Measurements from ENCODE around the gene PPP1R13L.

The PPP1R13L gene

DNA sequence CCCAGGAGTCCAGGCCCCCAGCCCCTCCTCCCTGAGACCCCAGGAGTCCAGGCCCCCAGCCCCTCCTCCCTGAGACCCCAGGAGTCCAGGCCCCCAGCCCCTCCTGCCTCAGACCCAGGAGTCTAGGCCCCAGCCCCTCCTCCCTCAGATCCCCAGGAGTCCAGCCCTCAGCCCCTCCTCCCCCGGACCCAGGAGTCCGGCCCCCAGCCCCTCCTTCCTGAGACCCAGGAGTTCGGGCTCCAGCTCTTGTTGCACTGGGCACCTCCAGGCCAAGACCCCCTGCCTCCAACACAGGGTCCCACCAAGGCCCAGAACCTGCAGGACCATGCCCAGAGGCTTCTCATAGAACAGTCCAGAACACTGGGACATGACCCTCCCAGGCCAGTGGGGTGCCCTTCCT lies 15.0 kb upstream of the PPP1R13L start:
- no peak for TF ChIP-seq GLI2 (tag by site-specific recombination; IDR thresholded peaks at IDR 0.05; ENCODE audit: borderline replicate concordance, low read depth)
- no peak for TF ChIP-seq ZNF175 (tag by site-specific recombination; IDR thresholded peaks at IDR 0.05)
- no peak for TF ChIP-seq ZNF169 (tag by site-specific recombination; IDR thresholded peaks at IDR 0.05)
- no peak for TF ChIP-seq EGR2 (tag by site-specific recombination; IDR thresholded peaks at IDR 0.05; ENCODE audit: low read depth)
- no peak for TF ChIP-seq KLF8 (tag by site-specific recombination; IDR thresholded peaks at IDR 0.05)
- TF ChIP-seq, protein P1, sequence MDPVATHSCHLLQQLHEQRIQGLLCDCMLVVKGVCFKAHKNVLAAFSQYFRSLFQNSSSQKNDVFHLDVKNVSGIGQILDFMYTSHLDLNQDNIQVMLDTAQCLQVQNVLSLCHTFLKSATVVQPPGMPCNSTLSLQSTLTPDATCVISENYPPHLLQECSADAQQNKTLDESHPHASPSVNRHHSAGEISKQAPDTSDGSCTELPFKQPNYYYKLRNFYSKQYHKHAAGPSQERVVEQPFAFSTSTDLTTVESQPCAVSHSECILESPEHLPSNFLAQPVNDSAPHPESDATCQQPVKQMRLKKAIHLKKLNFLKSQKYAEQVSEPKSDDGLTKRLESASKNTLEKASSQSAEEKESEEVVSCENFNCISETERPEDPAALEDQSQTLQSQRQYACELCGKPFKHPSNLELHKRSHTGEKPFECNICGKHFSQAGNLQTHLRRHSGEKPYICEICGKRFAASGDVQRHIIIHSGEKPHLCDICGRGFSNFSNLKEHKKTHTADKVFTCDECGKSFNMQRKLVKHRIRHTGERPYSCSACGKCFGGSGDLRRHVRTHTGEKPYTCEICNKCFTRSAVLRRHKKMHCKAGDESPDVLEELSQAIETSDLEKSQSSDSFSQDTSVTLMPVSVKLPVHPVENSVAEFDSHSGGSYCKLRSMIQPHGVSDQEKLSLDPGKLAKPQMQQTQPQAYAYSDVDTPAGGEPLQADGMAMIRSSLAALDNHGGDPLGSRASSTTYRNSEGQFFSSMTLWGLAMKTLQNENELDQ (tag by site-specific recombination; IDR thresholded peaks at IDR 0.05; ENCODE audit: low read depth): no peak
- no peak for TF ChIP-seq ZNF658 (tag by site-specific recombination; IDR thresholded peaks at IDR 0.05)
- TF ChIP-seq ZNF366 (tag by site-specific recombination; conservative IDR thresholded peaks at IDR 0.05): no peak
- TF ChIP-seq, protein P2, sequence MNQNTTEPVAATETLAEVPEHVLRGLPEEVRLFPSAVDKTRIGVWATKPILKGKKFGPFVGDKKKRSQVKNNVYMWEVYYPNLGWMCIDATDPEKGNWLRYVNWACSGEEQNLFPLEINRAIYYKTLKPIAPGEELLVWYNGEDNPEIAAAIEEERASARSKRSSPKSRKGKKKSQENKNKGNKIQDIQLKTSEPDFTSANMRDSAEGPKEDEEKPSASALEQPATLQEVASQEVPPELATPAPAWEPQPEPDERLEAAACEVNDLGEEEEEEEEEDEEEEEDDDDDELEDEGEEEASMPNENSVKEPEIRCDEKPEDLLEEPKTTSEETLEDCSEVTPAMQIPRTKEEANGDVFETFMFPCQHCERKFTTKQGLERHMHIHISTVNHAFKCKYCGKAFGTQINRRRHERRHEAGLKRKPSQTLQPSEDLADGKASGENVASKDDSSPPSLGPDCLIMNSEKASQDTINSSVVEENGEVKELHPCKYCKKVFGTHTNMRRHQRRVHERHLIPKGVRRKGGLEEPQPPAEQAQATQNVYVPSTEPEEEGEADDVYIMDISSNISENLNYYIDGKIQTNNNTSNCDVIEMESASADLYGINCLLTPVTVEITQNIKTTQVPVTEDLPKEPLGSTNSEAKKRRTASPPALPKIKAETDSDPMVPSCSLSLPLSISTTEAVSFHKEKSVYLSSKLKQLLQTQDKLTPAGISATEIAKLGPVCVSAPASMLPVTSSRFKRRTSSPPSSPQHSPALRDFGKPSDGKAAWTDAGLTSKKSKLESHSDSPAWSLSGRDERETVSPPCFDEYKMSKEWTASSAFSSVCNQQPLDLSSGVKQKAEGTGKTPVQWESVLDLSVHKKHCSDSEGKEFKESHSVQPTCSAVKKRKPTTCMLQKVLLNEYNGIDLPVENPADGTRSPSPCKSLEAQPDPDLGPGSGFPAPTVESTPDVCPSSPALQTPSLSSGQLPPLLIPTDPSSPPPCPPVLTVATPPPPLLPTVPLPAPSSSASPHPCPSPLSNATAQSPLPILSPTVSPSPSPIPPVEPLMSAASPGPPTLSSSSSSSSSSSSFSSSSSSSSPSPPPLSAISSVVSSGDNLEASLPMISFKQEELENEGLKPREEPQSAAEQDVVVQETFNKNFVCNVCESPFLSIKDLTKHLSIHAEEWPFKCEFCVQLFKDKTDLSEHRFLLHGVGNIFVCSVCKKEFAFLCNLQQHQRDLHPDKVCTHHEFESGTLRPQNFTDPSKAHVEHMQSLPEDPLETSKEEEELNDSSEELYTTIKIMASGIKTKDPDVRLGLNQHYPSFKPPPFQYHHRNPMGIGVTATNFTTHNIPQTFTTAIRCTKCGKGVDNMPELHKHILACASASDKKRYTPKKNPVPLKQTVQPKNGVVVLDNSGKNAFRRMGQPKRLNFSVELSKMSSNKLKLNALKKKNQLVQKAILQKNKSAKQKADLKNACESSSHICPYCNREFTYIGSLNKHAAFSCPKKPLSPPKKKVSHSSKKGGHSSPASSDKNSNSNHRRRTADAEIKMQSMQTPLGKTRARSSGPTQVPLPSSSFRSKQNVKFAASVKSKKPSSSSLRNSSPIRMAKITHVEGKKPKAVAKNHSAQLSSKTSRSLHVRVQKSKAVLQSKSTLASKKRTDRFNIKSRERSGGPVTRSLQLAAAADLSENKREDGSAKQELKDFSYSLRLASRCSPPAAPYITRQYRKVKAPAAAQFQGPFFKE (tag by site-specific recombination; IDR thresholded peaks at IDR 0.05; ENCODE audit: borderline replicate concordance): no peak
- peaks cover 8% of the 10 kb centered on the region; the same call in 1 of the 2 replicates for H3K4me1 ChIP-seq (ENCODE audit: control insufficient read depth, insufficient read depth, low read length)
- CTCF ChIA-PET: interaction anchor here (0.7 to 1.0 kb wide), 3 partner anchors 59 to 223 kb away, joined by 3 to 4 read pairs (median 3); no protein-coding TSS in a partner anchor
- H3K9me3 ChIP-seq (ENCODE audit: control insufficient read depth, insufficient read depth, low read depth, low read length): no peaks in the 10 kb centered on the region
- no peak overlapping the region for H3K27ac ChIP-seq (ENCODE audit: extremely low read depth, low read depth, low read length)
- no peak overlapping the region for H3K4me3 ChIP-seq (ENCODE audit: low read depth, low read length)
- POLR2A ChIA-PET: no interaction called here
- peaks cover 24 to 40% of the 10 kb centered on the region in 2 experiments; a peak in 2 of 3 replicates for H3K36me3 ChIP-seq (ENCODE audit: control insufficient read depth in 2 of 2, insufficient read depth in 1 of 2, low read length in 2 of 2)

DNA sequence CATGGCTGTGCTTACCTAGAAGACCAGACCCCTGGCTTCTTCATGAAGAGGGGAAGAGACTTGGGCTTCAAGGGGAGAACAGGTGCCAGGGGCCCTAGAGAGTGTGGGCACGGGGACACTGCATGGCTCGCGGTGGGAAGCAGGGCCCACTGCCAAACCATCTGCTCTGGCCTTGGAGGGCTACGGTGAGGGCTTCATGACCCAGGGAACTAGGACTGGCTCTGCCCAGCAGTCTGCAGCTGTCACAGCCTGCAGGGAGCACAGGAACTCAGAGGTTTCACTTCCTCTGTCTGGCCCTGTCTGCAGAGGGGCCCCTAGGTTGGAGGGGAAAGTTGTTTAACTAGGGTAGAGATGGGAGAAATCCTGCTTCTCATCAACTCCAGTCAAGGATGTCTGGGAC lies 14.5 kb upstream of the PPP1R13L start:
- CTCF ChIA-PET: interaction anchor here (1.0 kb wide), 1 partner anchor 59 kb away, joined by 3 read pairs; no protein-coding TSS in a partner anchor
- no peak overlapping the region for H3K27ac ChIP-seq (ENCODE audit: extremely low read depth, low read depth, low read length)

DNA sequence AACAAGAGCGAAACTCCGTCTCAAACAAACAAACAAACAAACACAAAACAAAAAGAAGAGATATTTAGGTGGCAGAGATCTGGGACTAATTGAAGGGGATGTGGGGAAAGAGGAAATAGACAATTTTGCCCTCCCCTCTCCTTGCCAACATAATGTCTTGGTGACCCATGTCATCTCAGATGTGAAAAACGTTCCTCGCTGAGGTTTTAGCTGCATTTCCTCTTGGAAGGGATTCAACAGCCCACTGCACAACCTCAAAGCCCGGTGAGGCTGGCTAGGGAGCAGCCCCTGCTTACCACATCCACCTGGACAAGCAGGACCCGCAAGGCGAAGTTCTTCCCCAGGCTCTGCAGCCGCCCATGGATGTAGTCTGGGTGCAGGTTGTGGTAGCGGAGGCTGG lies 13.9 kb upstream of the PPP1R13L start:
- H3K4me3 ChIP-seq (ENCODE audit: low read depth, low read length): no peak overlapping the region
- H3K4me1 ChIP-seq (ENCODE audit: control insufficient read depth, insufficient read depth, low read length): 0 out of 2 replicates have a peak, but pooled peaks cover 3% of the 10 kb centered on the region
- peaks cover 28 to 51% of the 10 kb centered on the region in 2 experiments; a peak in 2 of 3 replicates for H3K36me3 ChIP-seq (ENCODE audit: control insufficient read depth in 2 of 2, insufficient read depth in 1 of 2, low read length in 2 of 2)
- ChIA-PET CTCF (no interaction called here), POLR2A (no interaction called here)
- H3K9me3 ChIP-seq (ENCODE audit: control insufficient read depth, insufficient read depth, low read depth, low read length): no peaks in the 10 kb centered on the region
- no peak for TF ChIP-seq ZNF549 (tag by site-specific recombination; IDR thresholded peaks at IDR 0.05)
- TF ChIP-seq ZNF202 (tag by site-specific recombination; IDR thresholded peaks at IDR 0.05; ENCODE audit: borderline replicate concordance): no peak
- TF ChIP-seq, protein P3, sequence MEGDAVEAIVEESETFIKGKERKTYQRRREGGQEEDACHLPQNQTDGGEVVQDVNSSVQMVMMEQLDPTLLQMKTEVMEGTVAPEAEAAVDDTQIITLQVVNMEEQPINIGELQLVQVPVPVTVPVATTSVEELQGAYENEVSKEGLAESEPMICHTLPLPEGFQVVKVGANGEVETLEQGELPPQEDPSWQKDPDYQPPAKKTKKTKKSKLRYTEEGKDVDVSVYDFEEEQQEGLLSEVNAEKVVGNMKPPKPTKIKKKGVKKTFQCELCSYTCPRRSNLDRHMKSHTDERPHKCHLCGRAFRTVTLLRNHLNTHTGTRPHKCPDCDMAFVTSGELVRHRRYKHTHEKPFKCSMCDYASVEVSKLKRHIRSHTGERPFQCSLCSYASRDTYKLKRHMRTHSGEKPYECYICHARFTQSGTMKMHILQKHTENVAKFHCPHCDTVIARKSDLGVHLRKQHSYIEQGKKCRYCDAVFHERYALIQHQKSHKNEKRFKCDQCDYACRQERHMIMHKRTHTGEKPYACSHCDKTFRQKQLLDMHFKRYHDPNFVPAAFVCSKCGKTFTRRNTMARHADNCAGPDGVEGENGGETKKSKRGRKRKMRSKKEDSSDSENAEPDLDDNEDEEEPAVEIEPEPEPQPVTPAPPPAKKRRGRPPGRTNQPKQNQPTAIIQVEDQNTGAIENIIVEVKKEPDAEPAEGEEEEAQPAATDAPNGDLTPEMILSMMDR (tag by site-specific recombination; IDR thresholded peaks at IDR 0.05): no peak
- TF ChIP-seq, protein P4, sequence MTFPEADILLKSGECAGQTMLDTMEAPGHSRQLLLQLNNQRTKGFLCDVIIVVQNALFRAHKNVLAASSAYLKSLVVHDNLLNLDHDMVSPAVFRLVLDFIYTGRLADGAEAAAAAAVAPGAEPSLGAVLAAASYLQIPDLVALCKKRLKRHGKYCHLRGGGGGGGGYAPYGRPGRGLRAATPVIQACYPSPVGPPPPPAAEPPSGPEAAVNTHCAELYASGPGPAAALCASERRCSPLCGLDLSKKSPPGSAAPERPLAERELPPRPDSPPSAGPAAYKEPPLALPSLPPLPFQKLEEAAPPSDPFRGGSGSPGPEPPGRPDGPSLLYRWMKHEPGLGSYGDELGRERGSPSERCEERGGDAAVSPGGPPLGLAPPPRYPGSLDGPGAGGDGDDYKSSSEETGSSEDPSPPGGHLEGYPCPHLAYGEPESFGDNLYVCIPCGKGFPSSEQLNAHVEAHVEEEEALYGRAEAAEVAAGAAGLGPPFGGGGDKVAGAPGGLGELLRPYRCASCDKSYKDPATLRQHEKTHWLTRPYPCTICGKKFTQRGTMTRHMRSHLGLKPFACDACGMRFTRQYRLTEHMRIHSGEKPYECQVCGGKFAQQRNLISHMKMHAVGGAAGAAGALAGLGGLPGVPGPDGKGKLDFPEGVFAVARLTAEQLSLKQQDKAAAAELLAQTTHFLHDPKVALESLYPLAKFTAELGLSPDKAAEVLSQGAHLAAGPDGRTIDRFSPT (tag by site-specific recombination; IDR thresholded peaks at IDR 0.05): no peak
- TF ChIP-seq ZNF354C (tag by site-specific recombination; IDR thresholded peaks at IDR 0.05; ENCODE audit: borderline replicate concordance, low read depth): no peak
- TF ChIP-seq KLF8 (tag by site-specific recombination; IDR thresholded peaks at IDR 0.05): no peak
- TF ChIP-seq ZNF155 (tag by site-specific recombination; IDR thresholded peaks at IDR 0.05): no peak
- no peak for TF ChIP-seq ZSCAN23 (tag by site-specific recombination; IDR thresholded peaks at IDR 0.05)
- H3K27ac ChIP-seq (ENCODE audit: extremely low read depth, low read depth, low read length): no peak overlapping the region

More for the DNA sequence above, 14.5 kb upstream of the PPP1R13L start:
- POLR2A ChIA-PET: no interaction called here
- Histone ChIP-seq H3K4me3 (ENCODE audit: low read depth, low read length) (no peak overlapping the region), H3K4me1 (ENCODE audit: control insufficient read depth, insufficient read depth, low read length) (peaks cover 3% of the 10 kb centered on the region; the same call in 1 of the 2 replicates), H3K36me3 (ENCODE audit: control insufficient read depth in 2 of 2, insufficient read depth in 1 of 2, low read length in 2 of 2) (peaks cover 24 to 45% of the 10 kb centered on the region in 2 experiments; a peak in 2 of 3 replicates), H3K9me3 (ENCODE audit: control insufficient read depth, insufficient read depth, low read depth, low read length) (no peaks in the 10 kb centered on the region)
- TF ChIP-seq ZNF391 (tag by site-specific recombination; IDR thresholded peaks at IDR 0.05; ENCODE audit: borderline replicate concordance, low read depth): no peak
- no peak for TF ChIP-seq ZNF37A (tag by site-specific recombination; IDR thresholded peaks at IDR 0.05)
- TF ChIP-seq ZNF23 (tag by site-specific recombination; IDR thresholded peaks at IDR 0.05; ENCODE audit: borderline replicate concordance): no peak

Measured in HEK293 (cell line).